ENCODE measurements around the gene PTGES. TPM values are rescaled to one million over a fixed set of nuclear protein-coding genes. Genes with fewer than 3 reads are reported as not detected.
A peak's percentile ranks its signal among the peaks of the same experiment; 100 is the strongest.

Gene PTGES
- total and polyA plus RNA-seq, 9 of the 15 experiments (the other 6 are each of a cell fraction or from before 2014, with no cell fraction given): 0.13 TPM; not detected in 8

DNA sequence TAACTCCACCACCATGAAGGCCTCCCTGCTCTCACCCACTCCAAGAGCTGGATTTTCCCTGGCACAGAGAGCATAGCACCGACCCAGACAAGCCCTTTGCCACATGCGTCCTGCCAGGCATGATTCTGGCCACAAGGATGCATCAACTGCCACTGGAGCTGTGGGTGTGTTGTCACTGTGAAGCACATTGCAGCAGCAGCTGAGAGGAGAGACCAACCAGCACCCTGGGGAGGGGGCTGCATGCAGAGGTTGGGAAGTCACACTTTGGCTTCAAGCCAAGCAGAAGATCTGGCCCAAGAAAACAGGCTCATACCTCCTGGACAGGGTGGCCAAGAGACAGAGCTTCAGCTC is 22.6 kb upstream of the PTGES start:
- H3K27me3 ChIP-seq (ENCODE audit: control insufficient read depth in 2 of 2, insufficient read depth in 2 of 2, low read length in 2 of 2): no peaks in the 10 kb centered on the region; a peak in 1 of 5 replicates
- no peaks in the 10 kb centered on the region for H3K36me3 ChIP-seq (ENCODE audit: control insufficient read depth, insufficient read depth, low read length)
- no peak overlapping the region for H2AFZ ChIP-seq (ENCODE audit: low read depth, low read length)
- WGBS (ENCODE audit: insufficient coverage, low coverage, missing lambda C conversion rate): 16% methylated on average over 2 of the region's 2 CpGs
- TF ChIP-seq ZFP36 (IDR thresholded peaks at IDR 0.05; ENCODE audit: low read depth, low read length, partially characterized antibody) (peak; percentile 31), NRF1 (conservative IDR thresholded peaks at IDR 0.05 in 1 of 2, IDR thresholded peaks at IDR 0.05 in 1 of 2) (no peak), KDM2B (CRISPR knock-in tag; IDR thresholded peaks at IDR 0.05) (no peak), BRCA1 (IDR thresholded peaks at IDR 0.05) (no peak), BRCA1 (CRISPR knock-in tag; IDR thresholded peaks at IDR 0.05) (0 out of 2 replicates have a peak, but pooled peaks have one; percentile 69), NFIC (IDR thresholded peaks at IDR 0.05) (peak; percentile 81), TOE1 (IDR thresholded peaks at IDR 0.05; ENCODE audit: borderline replicate concordance) (no peak), TOE1 (CRISPR knock-in tag; IDR thresholded peaks at IDR 0.05; ENCODE audit: borderline replicate concordance, low read depth) (no peak), U2AF2 (optimal IDR thresholded peaks at IDR 0.05; ENCODE audit: low read depth, low read length) (no peak), NFIX (CRISPR knock-in tag; IDR thresholded peaks at IDR 0.05; ENCODE audit: low read depth) (0 out of 2 replicates have a peak, but pooled peaks have one; percentile 7)
- FAIRE-seq: no peak
- no peaks in the 10 kb centered on the region for H4K20me1 ChIP-seq (replicated peaks; ENCODE audit: control insufficient read depth, insufficient read depth, low read length)
- no TSS peak for BruUV-seq (replicated peaks)
- in situ Hi-C loops (cut with MboI) (loop anchor here (25.0 kb wide), 1 partner anchor 1488 kb away; the partner anchor contains the start of genes GOLGA2 and SWI5), intact Hi-C loops (cut with micrococcal nuclease) (no loop called here)
- no peaks in the 10 kb centered on the region for H3K9me3 ChIP-seq (replicated peaks; ENCODE audit: control insufficient read depth, insufficient read depth, low read depth, low read length)
- H3K9ac ChIP-seq (ENCODE audit: insufficient read depth in 1 of 2, low read depth in 2 of 2, low read length in 2 of 2): peak overlapping the region in 1 of 2 experiments; percentile 2; a peak in 1 of 4 replicates
- peaks cover 16 to 24% of the 10 kb centered on the region in 2 experiments for H3K4me1 ChIP-seq (replicated peaks in 1 of 2; ENCODE audit: control insufficient read depth in 2 of 2, insufficient read depth in 2 of 2, low read length in 2 of 2)
- no peak for ATAC-seq
- ChIA-PET POLR2A (interaction anchor here (0.6 to 2.2 kb wide), 5 partner anchors 9 to 43 kb away, joined by 3 to 6 read pairs (median 5); no protein-coding TSS in a partner anchor), CTCF (ENCODE audit: low intra/inter-chr PET ratio) (no interaction called here)
- H3K9me1 ChIP-seq (ENCODE audit: control insufficient read depth, insufficient read depth, low read length): no peaks in the 10 kb centered on the region
- no peak overlapping the region for H3K27ac ChIP-seq (ENCODE audit: extremely low read depth, low read depth, low read length)
- no peak overlapping the region for H3K4me3 ChIP-seq
- DNase-seq (ENCODE audit: extremely low read depth in 1 of 4, low spot score in 3 of 4): peak in 1 of 4 experiments; percentile 29
- H3K4me2 ChIP-seq (ENCODE audit: insufficient read depth, low read length): no peak overlapping the region
- H3K79me2 ChIP-seq (ENCODE audit: control insufficient read depth, insufficient read depth, low read length): no peaks in the 10 kb centered on the region
